Activated effector memory CD4-positive, alpha-beta T cell treated with Interleukin-2 at 50 U/mL for 16 hours (primary cell): Measurements from ENCODE around the gene INSL4.

Experiments
- DNase-seq: peaks from one replicate; pipeline ENCODE4 v3.0.0-alpha.2; 2020

Gene INSL4

DNA sequence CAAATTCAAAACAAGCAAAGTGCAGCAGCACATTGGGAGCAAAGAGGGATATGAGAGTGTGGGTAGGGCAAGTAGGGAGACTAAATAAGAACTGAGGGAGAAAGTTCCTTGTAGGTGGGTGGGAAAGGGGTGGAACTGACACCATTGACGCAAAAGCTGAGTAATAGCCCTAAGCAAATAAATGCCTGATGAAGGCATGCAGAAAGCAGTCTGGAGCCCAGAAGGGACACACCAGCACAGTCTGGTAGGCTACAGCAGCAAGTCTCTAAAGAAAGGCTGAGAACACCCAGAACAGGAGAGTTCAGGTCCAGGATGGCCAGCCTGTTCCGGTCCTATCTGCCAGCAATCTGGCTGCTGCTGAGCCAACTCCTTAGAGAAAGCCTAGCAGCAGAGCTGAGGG is at the start of gene INSL4:
Gene INSL4 (plus strand): TSS at position 208 of the 400 bp plus-strand sequence. CDS start 105 bp downstream, at position 313.
- no peak for DNase-seq

- no peak for DNase-seq
These were observed 46.4 kb upstream of the INSL4 start for GRCh38 chr9:5184776-5185175.

DNA sequence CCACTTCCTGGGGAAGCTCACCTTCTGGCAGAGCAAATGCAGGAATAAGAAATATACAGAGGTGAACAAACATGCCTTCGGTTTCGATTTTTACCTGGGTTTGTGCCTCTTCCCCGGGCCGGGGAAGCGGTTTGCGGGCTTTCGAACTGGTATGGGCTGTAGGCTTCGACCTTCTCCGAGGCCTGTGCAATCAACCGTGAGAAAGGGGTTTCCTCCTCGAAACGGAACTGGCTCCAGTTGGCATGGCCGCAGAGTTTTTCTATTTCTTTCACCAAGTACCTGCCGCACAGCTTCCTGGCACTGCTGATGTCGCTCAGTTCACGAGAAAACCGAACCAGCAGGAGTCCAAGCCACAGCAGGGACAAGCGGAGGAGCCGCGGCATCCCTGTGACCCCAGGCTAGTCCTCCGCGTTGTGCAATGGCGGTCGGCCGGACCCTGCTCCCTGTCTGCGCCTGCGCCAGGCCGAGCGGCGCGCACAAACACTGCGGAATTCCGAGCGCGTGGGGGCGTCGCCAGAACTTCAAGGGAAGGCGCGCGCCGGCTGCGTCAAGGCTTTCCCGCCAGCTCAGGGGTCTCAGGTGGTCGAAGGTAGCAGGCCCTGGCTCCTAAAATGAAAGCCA is 45.9 kb upstream of the INSL4 start, which contains the start of gene INSL6:
Gene INSL6 (minus strand): TSS at position 420 of the 621 bp plus-strand sequence. CDS start 37 bp downstream, at position 383.
- no peak for DNase-seq

DNA sequence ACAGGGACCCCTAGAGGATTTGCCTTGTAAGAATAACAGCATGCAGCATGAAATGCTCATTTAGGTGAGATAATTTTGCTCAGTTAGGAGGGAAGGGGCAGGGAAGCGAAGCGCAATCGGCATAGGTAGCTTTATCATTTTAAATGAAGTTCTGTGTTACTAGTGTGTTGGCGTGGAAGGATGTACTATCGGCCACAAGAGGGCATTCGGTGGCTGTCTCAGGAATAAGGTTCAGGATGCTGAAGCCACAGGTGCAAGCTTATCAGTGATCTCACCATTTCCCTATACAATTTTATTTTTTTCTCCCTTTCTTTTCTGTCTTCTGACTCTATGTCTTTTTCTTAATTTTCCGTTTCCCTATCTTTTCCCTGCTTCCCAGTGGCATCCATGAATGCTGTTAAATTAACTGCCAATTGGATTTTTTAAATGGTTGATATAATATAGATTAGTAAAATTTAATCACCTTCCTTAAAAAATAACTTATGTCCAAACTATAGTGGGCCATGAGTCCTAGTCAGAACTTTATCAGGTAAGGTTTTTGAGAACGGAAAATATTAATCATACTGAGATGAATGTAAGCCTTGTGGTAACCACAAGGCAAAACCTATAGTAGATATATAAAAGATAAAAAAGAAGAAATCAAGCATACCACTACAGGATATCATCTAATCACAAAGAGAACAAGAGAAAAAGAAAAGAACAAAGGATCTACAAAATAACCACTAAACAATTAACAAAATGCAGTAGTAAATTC is 44.6 kb upstream of the INSL4 start:
- DNase-seq, result peak; percentile 48

- DNase-seq, result no peak
These were observed 42.9 kb upstream of the INSL4 start for GRCh38 chr9:5188060-5188984.

GRCh38 chr9:5191985-5192384 is 39.2 kb upstream of the INSL4 start:
- DNase-seq, result no peak

DNA sequence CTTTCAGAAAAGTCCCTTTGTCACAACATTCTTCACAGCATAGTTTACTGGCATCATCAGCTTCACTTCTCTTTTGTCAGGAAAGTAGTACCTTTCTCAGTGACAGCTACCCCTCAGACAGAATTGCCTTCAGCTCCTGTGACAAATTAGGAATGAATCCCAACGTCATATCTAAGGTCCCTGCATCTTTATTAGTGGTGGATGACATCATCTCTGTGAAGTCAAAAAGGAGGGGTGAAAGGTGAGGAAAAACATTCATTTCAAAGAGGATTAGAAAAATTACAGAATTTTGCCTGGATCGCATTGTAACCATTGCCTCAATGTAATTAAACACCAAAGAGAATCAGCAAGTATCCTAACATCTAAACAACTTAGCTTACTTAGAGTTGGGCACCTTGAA is 37.9 kb upstream of the INSL4 start:
- no peak for DNase-seq

- DNase-seq, result no peak
These were observed 35.8 kb upstream of the INSL4 start for GRCh38 chr9:5195463-5195862.

- DNase-seq, result no peak
These were observed 26.1 kb upstream of the INSL4 start for GRCh38 chr9:5205071-5205470.

DNA sequence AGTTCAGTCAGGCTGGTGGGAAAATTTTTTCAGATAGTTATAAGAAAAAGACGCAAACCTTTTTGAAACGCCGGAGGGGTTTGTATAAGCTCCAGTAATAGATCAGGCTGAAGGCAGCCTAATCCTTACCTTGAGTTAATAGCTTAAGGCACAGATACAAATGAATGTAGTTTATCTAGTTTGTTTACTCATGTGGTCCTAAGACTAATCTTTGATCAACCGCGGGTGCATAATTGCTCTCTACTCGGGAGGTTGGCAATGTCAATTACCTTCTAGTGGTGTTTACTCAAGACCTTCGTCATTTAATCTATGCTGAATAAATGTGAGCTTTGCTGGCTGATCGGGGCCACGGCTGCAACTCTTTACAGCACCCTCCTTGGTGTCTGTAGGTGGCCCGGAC is 665 bp upstream of the INSL4 start:
- no peak for DNase-seq

DNA sequence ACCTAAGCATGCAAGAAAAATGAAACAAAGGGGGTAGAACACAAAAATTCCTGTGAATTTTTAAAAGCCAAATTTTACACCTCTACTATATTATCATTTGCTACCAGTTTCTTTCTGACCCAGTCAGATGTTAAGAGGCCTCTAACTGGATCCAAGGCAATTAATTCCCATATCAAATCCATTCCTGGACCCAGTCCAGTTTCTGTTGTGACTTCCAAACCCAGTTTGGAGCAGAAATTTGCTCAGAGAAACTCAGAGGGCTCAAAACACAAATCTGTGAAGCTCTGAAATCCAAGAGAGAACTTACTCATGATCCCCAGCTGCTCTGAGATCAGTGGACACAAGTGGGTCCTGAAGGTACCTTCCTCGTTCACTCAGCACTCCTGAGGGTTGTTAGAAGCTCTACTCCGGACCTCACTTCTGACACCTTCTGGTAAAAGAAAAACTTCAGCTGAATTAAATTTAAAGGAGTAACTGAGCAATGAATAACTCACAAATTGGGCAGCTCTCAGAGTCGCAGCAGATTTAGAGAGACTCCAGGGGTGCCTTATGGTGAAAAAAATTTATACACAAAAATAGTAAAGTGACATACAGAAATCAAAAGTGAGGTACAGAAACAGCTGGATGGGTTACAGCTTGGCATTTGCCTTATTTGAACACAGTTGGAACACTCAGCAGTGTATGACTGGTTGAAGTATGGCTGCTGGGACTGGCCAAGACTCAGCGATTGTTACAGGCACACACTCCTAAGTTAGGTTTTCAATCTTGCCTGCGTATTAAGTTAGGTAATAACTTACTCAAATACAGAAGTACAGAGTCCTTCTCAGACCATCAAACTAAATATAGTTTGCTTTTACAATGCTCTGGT is 32.4 kb downstream of the INSL4 start:
- no peak for DNase-seq

GRCh38 chr9:5264219-5264595 is 33.0 kb downstream of the INSL4 start:
- no peak for DNase-seq

GRCh38 chr9:5265939-5266338 is 34.7 kb downstream of the INSL4 start:
- no peak for DNase-seq

DNA sequence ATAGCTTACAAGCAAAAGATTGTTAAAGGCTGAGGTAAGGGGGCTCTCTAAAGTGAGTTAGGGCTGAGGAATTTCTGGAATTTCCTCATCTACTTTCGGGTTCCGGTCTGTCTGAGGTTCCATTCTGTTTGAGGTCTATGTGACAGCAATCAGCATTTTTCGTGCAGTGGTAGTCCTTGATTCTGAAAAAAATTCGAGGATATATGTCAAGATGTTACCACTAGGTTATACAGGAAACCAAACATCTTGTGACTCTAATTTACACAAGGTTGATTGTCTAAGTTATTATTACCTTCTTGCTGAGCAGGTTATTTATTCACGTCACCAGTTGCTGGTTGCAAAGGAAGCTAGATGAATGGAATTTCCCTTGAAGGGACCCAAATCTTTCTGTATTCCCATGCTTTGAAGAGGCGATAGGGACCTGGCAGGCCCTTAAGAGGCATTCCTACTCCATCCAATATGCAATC is 38.1 kb downstream of the INSL4 start:
- DNase-seq, result no peak

DNA sequence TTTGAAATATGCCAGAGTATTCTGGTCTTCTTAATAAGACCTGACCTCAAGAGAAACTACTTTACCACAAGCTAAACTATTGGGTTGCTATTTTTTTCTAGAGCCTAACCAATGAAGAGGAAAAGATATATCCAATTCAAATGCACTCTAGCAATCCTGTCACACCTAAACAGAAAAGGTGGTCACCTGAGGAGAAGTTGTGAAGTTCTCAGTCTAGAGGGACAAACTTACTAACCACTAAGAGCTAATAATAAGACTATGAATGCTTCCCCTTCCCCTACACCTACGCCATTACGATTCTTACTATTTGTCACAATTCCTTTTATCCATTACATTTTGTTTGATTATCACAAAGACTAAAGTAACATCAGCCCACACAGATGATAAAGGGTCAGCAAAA is 43.6 kb downstream of the INSL4 start:
- DNase-seq, result no peak

DNA sequence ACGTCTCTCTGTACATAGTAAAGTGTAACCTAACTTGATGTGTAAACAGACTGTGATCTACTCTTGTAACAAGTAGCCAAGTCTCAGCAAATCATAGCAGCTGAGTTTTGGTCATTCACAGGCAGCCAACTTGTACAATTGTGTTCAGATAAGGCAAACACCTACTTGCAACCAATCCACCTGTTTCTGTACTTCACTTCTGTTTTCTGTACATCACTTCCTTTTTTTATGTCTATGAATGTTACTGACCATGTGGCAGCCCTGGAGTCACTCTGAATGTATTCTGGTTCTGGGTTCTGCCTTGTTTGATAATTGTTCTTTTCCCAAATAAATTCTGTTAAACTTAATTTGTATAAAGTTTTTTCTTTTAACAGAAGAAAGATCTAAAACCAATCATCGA is 47.3 kb downstream of the INSL4 start:
- DNase-seq, result no peak
